Esophagus muscularis mucosa (tissue), 3 donors: ENCODE data around the gene EXOC6B.

ENCODE experiments used
- CTCF ChIP-seq, 3 experiments: fragments of 200-600 bp in 2 of 3; fragments of 450-650 bp in 1 of 3; sonication (generic) in 2 of 3; IDR thresholded peaks; one replicate each; pipeline ENCODE4 v1.5.1; 2017 to 2019; ENCODE audit warnings: antibody characterized with exemption in 3 of 3, mild to moderate bottlenecking in 2 of 3, moderate library complexity in 1 of 3
- POLR2A ChIP-seq: fragments of 450-650 bp; IDR thresholded peaks from one replicate; pipeline ENCODE4 v1.6.1; 2017; ENCODE audit warnings: antibody characterized with exemption, moderate library complexity, mild to moderate bottlenecking, low read depth
- POLR2AphosphoS5 ChIP-seq, 2 donors: sonication (generic); formaldehyde crosslinking; IDR thresholded peaks; one replicate each; pipeline ENCODE4 v1.6.1; 2017; ENCODE audit warnings: antibody characterized with exemption in 2 of 2

GRCh38 chr2:72413716-72414115 is 412.1 kb downstream of the EXOC6B start:
- no peak for TF ChIP-seq CTCF (IDR thresholded peaks at IDR 0.05)
- TF ChIP-seq POLR2AphosphoS5 (IDR thresholded peaks at IDR 0.05), result no peak
- no peak for TF ChIP-seq POLR2A
